H1 (cell line): ENCODE results near the gene VPS13C. TPM values are rescaled to one million over a fixed set of nuclear protein-coding genes. Genes with fewer than 3 reads are reported as not detected.

Experiments
- CTCF ChIA-PET: fragments of 300-600 bp; sonication (Branson Sonifier 250); formaldehyde crosslinking; loops from one replicate; lab custom pipeline; 2021; ENCODE audit not compliant: partially characterized antibody; lab: Charles Lee
- POLR2A ChIA-PET: fragments of 300-600 bp; sonication (Branson Sonifier 250); formaldehyde crosslinking; loops from one replicate; lab custom pipeline; 2021; ENCODE audit warnings: inconsistent platforms; ENCODE audit not compliant: partially characterized antibody; lab: Charles Lee
- DNase-seq, 2 experiments: peaks; one replicate each; pipeline versions ENCODE4 v3.0.0 to v3.0.0-alpha.2; 2010 to 2022; ENCODE audit warnings: low spot score in 2 of 2, low read depth in 1 of 2, mixed read lengths in 1 of 2
- FAIRE-seq: peaks from 2 replicates; lab custom pipeline; 2011; peaks lifted over from hg19 to GRCh38; lab: Jason Lieb, UNC
- H2AFZ ChIP-seq: 2 replicates; pipeline ENCODE4 v1.8.1; 2012; ENCODE audit warnings: low read length, inconsistent platforms
- H2AK5ac ChIP-seq: 2 replicates; pipeline ENCODE4 v1.6.1; 2013; ENCODE audit warnings: low read depth, low read length
- H2BK120ac ChIP-seq: replicated peaks from 2 replicates; pipeline ENCODE3; 2013; ENCODE audit warnings: low read depth, low read length, inconsistent platforms
- H2BK12ac ChIP-seq: 2 replicates; pipeline ENCODE4 v1.6.1; 2013; ENCODE audit warnings: low read depth, low read length
- H2BK15ac ChIP-seq: 2 replicates; pipeline ENCODE4 v1.6.1; 2013; ENCODE audit warnings: low read length
- H2BK20ac ChIP-seq: 2 replicates; pipeline ENCODE4 v1.6.1; 2013; ENCODE audit warnings: low read length
- H2BK5ac ChIP-seq: 2 replicates; pipeline ENCODE4 v1.6.1; 2013; ENCODE audit warnings: low read depth, low read length
- H3K14ac ChIP-seq: 2 replicates; pipeline ENCODE4 v1.6.1; 2013; ENCODE audit warnings: inconsistent platforms; ENCODE audit not compliant: insufficient read length
- H3K18ac ChIP-seq: 2 replicates; pipeline ENCODE4 v1.6.1; 2013; ENCODE audit warnings: low read length; ENCODE audit errors: extremely low read depth
- H3K23ac ChIP-seq: 2 replicates; pipeline ENCODE4 v1.6.1; 2013; ENCODE audit warnings: inconsistent platforms; ENCODE audit not compliant: insufficient read length
- H3K23me2 ChIP-seq: 2 replicates; pipeline ENCODE4 v1.6.1; 2013; ENCODE audit warnings: low read depth, low read length
- H3K27ac ChIP-seq: 2 replicates; pipeline ENCODE4 v1.6.1; 2011; ENCODE audit warnings: low read depth, low read length, inconsistent platforms
- H3K27me3 ChIP-seq, 4 experiments: replicated peaks in 1 of 4; 1 replicate in 1 of 4; 2 replicates in 3 of 4; pipeline versions ENCODE4 v1.6.1 to v1.8.1; 2011 to 2013; ENCODE audit warnings: low read length in 3 of 4, mild to moderate bottlenecking in 3 of 4, inconsistent platforms in 2 of 4, mixed read lengths in 2 of 4, moderate library complexity in 1 of 4; ENCODE audit not compliant: control insufficient read depth in 3 of 4, insufficient read depth in 3 of 4; ENCODE audit errors: extremely low read depth in 1 of 4
- H3K36me3 ChIP-seq, 4 experiments: 2 replicates each; pipeline versions ENCODE4 v1.6.1 to v1.8.1; 2011 to 2013; ENCODE audit warnings: mild to moderate bottlenecking in 4 of 4, low read length in 3 of 4, moderate library complexity in 2 of 4, control low read depth in 1 of 4, inconsistent platforms in 1 of 4; ENCODE audit not compliant: insufficient read depth in 4 of 4, control insufficient read depth in 2 of 4
- H3K4ac ChIP-seq: replicated peaks from 2 replicates; pipeline ENCODE3; 2013; ENCODE audit warnings: low read length, low read depth, mixed read lengths, inconsistent platforms; ENCODE audit not compliant: insufficient read length
- H3K4me1 ChIP-seq, 4 experiments: replicated peaks in 1 of 4; 1 replicate in 1 of 4; 2 replicates in 3 of 4; pipeline versions ENCODE4 v1.6.1 to v1.8.1; 2011 to 2013; ENCODE audit warnings: low read length in 3 of 4, inconsistent platforms in 2 of 4, mixed read lengths in 1 of 4; ENCODE audit not compliant: insufficient read depth in 4 of 4, control insufficient read depth in 3 of 4
- H3K4me2 ChIP-seq, 2 experiments: 2 replicates each; pipeline versions ENCODE4 v1.6.1 to v1.8.1; 2011 to 2013; ENCODE audit warnings: low read depth in 2 of 2, low read length in 2 of 2, control low read depth in 1 of 2, inconsistent platforms in 1 of 2, mild to moderate bottlenecking in 1 of 2; ENCODE audit not compliant: insufficient read depth in 1 of 2
- H3K4me3 ChIP-seq, 4 experiments: fragments of 200-600, 300-600 bp in 1 of 4; sonication (generic), shearing (Covaris generic), sonication (Bioruptor Twin) in 1 of 4; 2 replicates each; pipeline versions ENCODE4 v1.5.1 to v1.8.1; 2011 to 2016; ENCODE audit warnings: low read length in 4 of 4, low read depth in 3 of 4, control low read depth in 2 of 4, inconsistent platforms in 2 of 4, mild to moderate bottlenecking in 2 of 4, mixed read lengths in 1 of 4, moderate library complexity in 1 of 4; ENCODE audit not compliant: insufficient read depth in 2 of 4; ENCODE audit errors: extremely low read depth in 1 of 4
- H3K56ac ChIP-seq: replicated peaks from 2 replicates; pipeline ENCODE3; 2013; ENCODE audit warnings: low read depth, mild to moderate bottlenecking, mixed read lengths, low read length, inconsistent platforms; ENCODE audit not compliant: insufficient read length
- H3K79me1 ChIP-seq: 2 replicates; pipeline ENCODE4 v1.6.1; 2013; ENCODE audit warnings: low read depth, low read length, control low read depth
- H3K79me2 ChIP-seq, 2 experiments: 2 replicates each; pipeline versions ENCODE4 v1.6.1 to v1.8.1; 2012 to 2013; ENCODE audit warnings: low read length in 2 of 2, mild to moderate bottlenecking in 2 of 2, inconsistent platforms in 1 of 2; ENCODE audit not compliant: insufficient read depth in 2 of 2, control insufficient read depth in 1 of 2
- H3K9ac ChIP-seq, 4 experiments: replicated peaks in 1 of 4; 1 replicate in 1 of 4; 2 replicates in 3 of 4; pipeline versions ENCODE4 v1.6.1 to v1.8.1; 2011 to 2013; ENCODE audit warnings: low read depth in 3 of 4, low read length in 3 of 4, control low read depth in 2 of 4, mild to moderate bottlenecking in 2 of 4, moderate library complexity in 2 of 4, inconsistent platforms in 1 of 4; ENCODE audit errors: extremely low read depth in 1 of 4
- H3K9me3 ChIP-seq, 2 experiments: 2 replicates each; pipeline versions ENCODE4 v1.6.1 to v1.8.1; 2012 to 2013; ENCODE audit warnings: mild to moderate bottlenecking in 2 of 2, moderate library complexity in 2 of 2, control low read depth in 1 of 2, inconsistent platforms in 1 of 2, low read depth in 1 of 2, low read length in 1 of 2, mixed read lengths in 1 of 2; ENCODE audit not compliant: insufficient read depth in 2 of 2
- H4K20me1 ChIP-seq, 2 experiments: replicated peaks in 1 of 2; 2 replicates each; pipeline versions ENCODE3 to v1.8.1; 2011 to 2013; ENCODE audit warnings: inconsistent platforms in 2 of 2, low read length in 2 of 2, mild to moderate bottlenecking in 1 of 2; ENCODE audit not compliant: insufficient read depth in 2 of 2, control insufficient read depth in 1 of 2
- H4K5ac ChIP-seq: 2 replicates; pipeline ENCODE4 v1.6.1; 2013; ENCODE audit warnings: low read length, low read depth, mixed read lengths, inconsistent platforms; ENCODE audit not compliant: insufficient read length
- H4K8ac ChIP-seq: 2 replicates; pipeline ENCODE4 v1.8.0; 2013; ENCODE audit warnings: mild to moderate bottlenecking, moderate library complexity, low read length, inconsistent platforms; ENCODE audit not compliant: insufficient read depth; ENCODE audit errors: extremely low read depth
- H4K91ac ChIP-seq: replicated peaks from 2 replicates; pipeline ENCODE3; 2013; ENCODE audit warnings: low read length, mixed read lengths, inconsistent platforms; ENCODE audit not compliant: insufficient read length
- CHD1 ChIP-seq: IDR thresholded peaks from 2 replicates; pipeline ENCODE4 v1.6.1; 2012; ENCODE audit warnings: low read depth, low read length, improper control_type of control experiment
- KDM1A ChIP-seq: fragments of 200-600, 300-600 bp; sonication (generic); IDR thresholded peaks from 2 replicates; pipeline ENCODE4 v1.7.1; 2016; ENCODE audit warnings: mild to moderate bottlenecking, low read length, borderline replicate concordance
- KDM5A ChIP-seq: fragments of 200-600 bp; IDR thresholded peaks from 2 replicates; pipeline ENCODE4 v1.7.1; 2012; ENCODE audit warnings: mild to moderate bottlenecking, low read length, inconsistent platforms, mixed read lengths
- ZNF274 ChIP-seq: IDR thresholded peaks from 2 replicates; pipeline ENCODE4 v1.7.0; 2012; ENCODE audit warnings: low read length, borderline replicate concordance; ENCODE audit errors: extremely low read depth
- polyA plus RNA-seq, 7 experiments: library from polyadenylated mRNA; depleted of rRNA in 3 of 7; stranded (reverse) in 5 of 7; unstranded in 2 of 7; fragments of >200 nt in 5 of 7; fragments of 200-250 nt in 2 of 7; gene quantifications; 1 replicate in 5 of 7; 2 replicates in 1 of 7; 4 replicates in 1 of 7; pipeline versions ENCODE4 v1.2.1 to v1.2.3, GENCODE V29; 2011 to 2013; ENCODE audit warnings: missing spikeins in 2 of 7, mixed read lengths in 2 of 7
- total RNA-seq: library from RNA; stranded (reverse); fragmentation: NEBNext Ultra II Directional; extraction: Animal tissue kit (Norgen Biotek cat#: 25700); gene quantifications from 2 replicates; pipeline ENCODE4 v1.2.1, GENCODE V29; 2021

VPS13C gene
- total and polyA plus RNA-seq, 2 of the 8 experiments (the other 6 are each of a cell fraction or from before 2014, with no cell fraction given): 4.8 to 18.8 TPM

DNA sequence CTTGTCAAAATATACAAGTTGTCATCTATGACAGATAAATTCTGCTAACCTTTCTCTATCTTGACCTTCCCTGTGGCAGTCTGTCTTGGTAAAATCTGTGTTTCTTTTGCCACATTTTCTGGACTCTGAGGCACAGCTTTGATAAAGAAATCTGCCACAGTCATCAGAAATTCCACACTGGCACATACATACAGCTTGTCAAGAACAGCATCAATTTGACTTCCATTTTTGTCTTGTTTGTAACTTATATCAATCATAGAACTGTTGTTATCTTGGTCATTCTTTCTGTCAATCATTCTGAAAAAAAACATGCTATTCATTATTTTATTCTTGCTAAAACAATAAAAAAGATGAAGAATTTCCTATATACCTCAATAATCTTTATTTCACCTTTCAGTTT lies 130.8 kb downstream of the VPS13C start:
- Histone ChIP-seq H3K4me2 (no peak overlapping the region), H2BK12ac (no peak overlapping the region), H3K18ac (no peak overlapping the region), H2BK120ac (no peak overlapping the region), H4K8ac (no peak overlapping the region), H3K36me3 (no peaks in the 10 kb centered on the region)
- TF ChIP-seq KDM5A (no peak), KDM1A (no peak), ZNF274 (no peak), CHD1 (no peak)
- TF ChIP-seq, all 59 proteins: peak for 0
- no peak overlapping the region for H2AFZ ChIP-seq
- H2BK5ac ChIP-seq: no peak overlapping the region
- CTCF ChIA-PET: interaction anchor here (0.7 kb wide), 1 partner anchor 52 kb away, joined by 3 read pairs; no protein-coding TSS in a partner anchor
- H3K79me1 ChIP-seq: no peaks in the 10 kb centered on the region
- FAIRE-seq (no peak), DNase-seq (no peak)
- H3K9me3 ChIP-seq: no peaks in the 10 kb centered on the region
- H3K79me2 ChIP-seq: no peaks in the 10 kb centered on the region
- no peak overlapping the region for H3K56ac ChIP-seq
- H3K23me2 ChIP-seq: no peaks in the 10 kb centered on the region
- H3K4me1 ChIP-seq: no peaks in the 10 kb centered on the region
- H3K14ac ChIP-seq: no peak overlapping the region
- H2AK5ac ChIP-seq: no peak overlapping the region
- no peaks in the 10 kb centered on the region for H4K20me1 ChIP-seq
- no peak overlapping the region for H3K4me3 ChIP-seq
- H3K23ac ChIP-seq: no peak overlapping the region
- H3K9ac ChIP-seq: no peak overlapping the region
- no peak overlapping the region for H4K91ac ChIP-seq
- H3K27ac ChIP-seq: no peak overlapping the region
- no peak overlapping the region for H2BK20ac ChIP-seq
- no peak overlapping the region for H3K4ac ChIP-seq
- POLR2A ChIA-PET: interaction anchor here (0.7 kb wide), 1 partner anchor 1482 kb away, joined by 3 read pairs; no protein-coding TSS in a partner anchor
- H3K27me3 ChIP-seq: no peaks in the 10 kb centered on the region
- no peak overlapping the region for H4K5ac ChIP-seq
- H2BK15ac ChIP-seq: no peak overlapping the region
